LoVo (cell line): ENCODE measurements around the gene CALR3.
"Not testable (repeated sequence)": the region's sequence is repeated elsewhere in the genome, so short reads cannot be mapped to it uniquely, and the experiment has no call there.

Experiments used
- DNase-seq: peaks from one replicate; pipeline ENCODE4 v3.0.0-alpha.2; 2016; ENCODE audit warnings: low spot score

CALR3 gene, protein sequence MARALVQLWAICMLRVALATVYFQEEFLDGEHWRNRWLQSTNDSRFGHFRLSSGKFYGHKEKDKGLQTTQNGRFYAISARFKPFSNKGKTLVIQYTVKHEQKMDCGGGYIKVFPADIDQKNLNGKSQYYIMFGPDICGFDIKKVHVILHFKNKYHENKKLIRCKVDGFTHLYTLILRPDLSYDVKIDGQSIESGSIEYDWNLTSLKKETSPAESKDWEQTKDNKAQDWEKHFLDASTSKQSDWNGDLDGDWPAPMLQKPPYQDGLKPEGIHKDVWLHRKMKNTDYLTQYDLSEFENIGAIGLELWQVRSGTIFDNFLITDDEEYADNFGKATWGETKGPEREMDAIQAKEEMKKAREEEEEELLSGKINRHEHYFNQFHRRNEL

DNA sequence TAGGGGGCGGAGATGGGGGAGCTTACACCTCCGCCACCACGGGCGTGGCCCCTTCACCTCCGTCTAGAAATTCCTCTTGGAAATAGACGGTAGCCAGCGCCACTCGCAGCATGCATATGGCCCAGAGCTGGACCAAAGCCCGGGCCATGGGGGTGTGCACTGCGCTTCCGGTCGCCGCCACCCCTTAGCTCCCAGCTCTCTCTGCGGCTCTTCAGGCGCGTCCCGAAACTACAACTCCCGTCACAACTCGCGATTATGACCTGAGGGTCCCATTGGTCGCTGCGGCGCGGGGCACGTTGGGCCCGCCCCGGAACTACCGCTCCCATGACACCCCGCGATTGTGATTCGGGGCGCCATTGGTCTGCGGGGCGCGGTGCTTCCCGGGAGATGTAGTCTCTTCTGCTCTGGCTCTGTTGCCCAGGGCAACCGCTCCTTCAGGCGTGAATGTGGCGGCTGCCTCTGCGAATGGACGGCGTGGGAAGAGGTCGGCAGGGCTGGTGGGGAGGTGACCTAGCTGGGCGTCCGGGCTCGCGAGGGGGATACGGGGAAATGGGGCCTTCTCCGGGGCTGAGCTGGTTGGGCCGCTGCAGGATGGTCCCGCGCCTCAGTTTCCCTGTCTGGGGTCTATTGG lies at the start of gene CALR3, which contains the start of gene C19orf44:
Gene CALR3, minus strand, starts transcription at position 186 of the 631 bp plus-strand sequence. Its CDS starts 38 bp downstream, at position 148.
Gene C19orf44, plus strand, starts transcription at position 413 of the 631 bp plus-strand sequence. CDS start 4,399 bp downstream, outside the sequence.
- peak; percentile 99 for DNase-seq

DNA sequence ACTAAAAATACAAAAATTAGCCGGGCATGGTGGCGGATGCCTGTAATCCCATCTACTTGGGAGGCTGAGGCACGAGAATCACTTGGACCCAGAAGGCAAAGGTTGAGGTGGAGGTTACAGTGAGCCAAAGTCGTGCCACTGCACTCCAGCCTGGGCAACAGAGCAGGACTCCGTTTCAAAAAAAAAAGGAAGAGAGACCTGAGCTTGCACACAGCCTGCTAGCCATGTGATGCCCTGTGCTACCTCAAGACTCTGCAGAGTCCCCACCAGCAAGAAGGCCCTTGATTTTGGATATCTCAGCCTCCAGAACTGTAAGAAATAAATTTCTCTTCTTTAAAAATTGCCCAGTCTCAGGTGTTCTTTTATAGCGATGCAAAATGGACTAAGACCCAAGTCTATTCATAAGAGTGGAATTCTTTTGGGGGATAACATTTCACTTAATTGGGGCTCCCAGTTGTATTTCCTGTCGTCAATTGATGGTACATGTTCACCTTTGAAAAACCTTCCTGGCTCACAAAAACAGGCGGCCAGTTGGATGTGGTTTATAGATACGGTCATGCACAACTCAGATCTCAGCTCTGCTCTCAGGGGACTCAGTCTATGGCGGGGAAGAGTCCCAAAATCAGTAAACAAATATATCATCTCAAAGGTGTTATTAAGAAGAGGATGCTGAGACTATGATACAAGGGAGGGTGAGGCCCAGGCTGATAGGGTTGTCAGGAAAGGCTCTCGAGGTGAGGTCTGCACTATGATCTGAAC lies 48.7 kb upstream of the CALR3 start:
- no peak for DNase-seq

DNA sequence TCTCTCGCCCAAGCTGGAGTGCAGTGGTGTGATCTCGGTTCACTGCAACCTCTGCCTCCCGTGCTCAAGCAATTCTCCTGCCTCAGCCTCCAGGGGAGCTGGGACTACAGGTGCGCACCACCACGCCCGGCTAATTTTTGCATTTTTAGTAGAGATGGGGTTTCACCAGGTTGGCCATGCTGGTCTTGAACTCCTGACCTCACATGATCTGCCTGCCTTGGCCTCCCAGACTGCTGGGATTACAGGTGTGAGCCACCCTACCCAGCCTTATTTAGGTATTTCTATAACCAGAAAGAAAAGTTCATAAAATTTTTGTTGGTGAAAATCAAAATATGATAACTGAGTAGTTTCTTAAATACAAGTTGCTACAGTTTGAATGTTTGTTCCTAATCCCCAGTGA lies 47.8 kb upstream of the CALR3 start:
- not testable (repeated sequence) for DNase-seq

DNA sequence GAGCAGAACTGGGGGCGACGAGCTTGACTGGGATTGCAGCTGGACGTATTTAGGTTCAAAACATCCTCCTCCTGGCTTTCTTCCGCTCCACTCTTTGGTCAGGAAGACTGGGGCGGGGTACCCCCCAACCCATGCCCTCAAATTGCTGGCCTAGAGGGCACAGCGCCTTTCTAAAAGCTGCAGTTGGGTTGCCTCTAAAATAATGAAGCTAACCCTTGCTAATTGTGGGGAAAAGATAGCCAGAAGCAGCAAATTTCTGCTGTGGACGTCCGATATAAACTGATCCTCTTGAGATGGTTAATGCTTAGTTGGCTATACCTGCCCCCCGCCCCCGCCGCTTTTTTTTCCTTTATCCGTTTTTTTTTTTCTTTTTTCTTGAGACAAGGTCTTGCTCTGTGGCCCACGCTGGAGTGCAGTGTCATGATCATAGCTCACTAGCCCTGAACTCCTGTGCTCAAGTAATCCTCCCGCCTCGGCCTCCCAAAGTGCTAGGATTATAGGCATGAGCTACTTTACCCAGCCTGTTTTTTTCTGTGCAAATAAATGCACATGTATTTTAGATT lies 47.0 kb upstream of the CALR3 start:
- no peak for DNase-seq

DNA sequence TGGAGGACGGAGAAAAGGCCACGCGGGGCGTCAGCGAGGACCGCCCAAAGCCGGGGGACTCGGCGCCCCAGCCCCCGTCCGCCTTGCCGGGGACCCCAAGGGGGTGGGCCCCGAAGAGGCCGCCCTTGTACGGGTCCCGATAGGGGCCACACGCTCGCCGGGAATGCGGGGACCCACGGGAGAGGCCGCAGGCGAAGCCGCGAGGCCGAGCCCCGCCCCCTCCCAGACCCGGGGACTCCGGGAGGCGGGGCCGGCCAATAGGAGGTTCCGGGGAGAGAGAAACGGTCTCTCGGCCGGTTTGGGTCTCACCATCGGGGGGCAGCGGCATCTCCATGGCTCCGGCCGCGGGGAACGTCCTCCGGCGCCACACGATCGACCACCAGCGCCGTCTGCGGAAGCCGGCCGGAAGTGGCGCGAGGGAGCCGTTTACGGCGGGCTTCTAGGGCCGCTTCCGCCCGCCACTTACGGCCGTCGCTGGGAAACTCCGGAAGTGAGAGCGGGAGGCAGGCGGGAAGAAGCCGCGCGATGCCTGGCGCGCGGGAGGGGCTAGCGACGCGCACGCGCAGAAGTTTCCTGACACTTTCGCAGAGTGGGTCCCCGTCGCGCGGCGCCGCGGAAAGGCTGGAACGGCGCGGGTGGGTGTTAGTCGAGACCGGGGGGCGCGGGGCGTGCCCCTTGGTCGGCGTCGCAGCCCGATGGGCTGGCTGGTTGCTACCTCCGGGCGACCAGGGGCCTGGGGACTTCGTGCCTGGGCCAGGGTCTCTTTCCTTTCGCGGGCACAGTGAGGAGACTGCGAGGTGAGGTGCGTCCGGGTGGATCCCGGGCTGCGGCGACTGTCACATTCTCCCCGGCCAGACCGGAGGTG lies 46.3 kb upstream of the CALR3 start, which contains the start of gene CHERP:
Gene CHERP, minus strand, starts transcription at position 393 of the 865 bp plus-strand sequence. Its CDS starts 59 bp downstream, at position 334.
- peak; percentile 96 for DNase-seq

DNA sequence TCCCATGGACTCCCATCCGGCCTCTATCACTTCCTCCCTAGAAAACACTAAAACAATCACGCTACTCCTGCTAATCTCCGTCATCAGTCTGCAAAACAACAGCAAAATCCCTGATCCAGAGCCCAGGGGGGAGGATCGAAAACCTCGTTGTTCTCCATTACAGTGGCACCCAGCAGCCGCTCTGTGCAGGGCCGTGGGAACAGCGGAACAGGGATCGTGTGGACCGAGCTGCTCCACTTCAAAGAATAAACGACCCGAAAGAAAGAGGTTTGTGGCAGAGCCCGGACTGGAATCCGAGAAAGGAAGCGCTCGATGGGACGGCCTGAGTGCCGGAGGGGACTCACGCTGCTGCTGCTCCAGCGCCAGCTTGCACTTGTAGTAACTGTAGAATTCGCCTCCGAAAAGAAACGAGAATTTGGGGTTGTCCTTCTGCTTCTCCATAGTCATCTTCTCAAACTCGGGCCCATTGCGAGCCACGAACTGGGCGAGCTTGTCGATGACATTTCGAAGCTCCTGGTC lies 45.6 kb upstream of the CALR3 start:
- DNase-seq = no peak

DNA sequence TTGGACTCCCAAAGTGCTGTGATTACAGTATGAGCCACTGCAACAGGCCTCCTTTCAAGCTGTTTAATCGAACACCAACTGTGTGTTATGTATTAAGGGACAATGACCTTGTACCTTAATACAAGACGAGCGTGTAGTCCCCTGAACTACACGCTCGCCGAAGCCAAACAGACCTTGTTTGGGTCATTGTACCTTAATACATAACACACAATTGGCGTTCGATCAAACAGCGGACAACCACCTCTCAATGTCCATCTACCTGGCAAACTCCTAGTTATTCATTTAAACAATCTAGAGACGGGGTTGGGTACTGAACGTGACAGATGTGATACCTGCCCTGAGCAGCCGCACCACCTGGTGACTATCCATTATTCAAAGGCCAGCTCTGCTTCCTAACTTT lies 45.0 kb upstream of the CALR3 start:
- DNase-seq = no peak

DNA sequence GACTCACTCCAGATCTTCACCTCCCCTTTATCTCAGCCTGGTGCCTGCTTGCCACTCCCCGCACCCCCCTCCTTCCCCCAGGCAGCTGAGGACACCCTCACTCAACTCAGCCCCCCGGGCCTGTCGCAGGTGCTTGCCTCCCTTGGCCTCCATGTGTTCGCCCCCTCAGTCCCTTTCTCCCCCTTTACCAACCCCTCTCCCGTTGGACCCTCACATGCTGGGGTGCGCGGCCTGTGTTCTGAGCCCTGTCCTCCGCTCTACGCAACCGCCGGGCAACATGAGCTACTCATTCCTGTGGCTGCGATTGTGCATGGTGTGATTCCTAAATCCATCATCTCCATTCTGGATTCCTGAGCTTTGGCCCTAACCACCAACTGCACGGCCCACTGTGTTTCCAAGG lies 41.1 kb upstream of the CALR3 start:
- DNase-seq = no peak

DNA sequence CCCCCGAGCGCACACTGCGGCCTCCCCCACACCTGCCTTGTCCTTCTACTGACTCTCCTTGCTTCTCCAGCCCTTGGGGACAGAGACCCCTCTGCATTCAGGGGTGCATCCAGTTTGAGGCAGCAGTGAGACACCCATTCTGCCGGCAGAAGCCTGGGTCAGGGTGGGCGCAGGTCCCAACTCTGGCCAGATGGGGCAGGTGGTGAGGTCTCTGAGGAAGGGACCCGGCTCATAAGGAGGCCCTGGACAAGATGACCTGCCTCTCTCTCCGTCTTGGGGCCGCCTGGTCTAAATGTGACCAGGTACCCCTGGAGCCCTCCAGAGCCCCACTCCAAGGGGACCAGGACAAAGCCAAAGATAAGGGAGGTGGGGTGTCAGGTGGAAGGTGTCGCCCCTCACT lies 40.2 kb upstream of the CALR3 start:
- DNase-seq = no peak

DNA sequence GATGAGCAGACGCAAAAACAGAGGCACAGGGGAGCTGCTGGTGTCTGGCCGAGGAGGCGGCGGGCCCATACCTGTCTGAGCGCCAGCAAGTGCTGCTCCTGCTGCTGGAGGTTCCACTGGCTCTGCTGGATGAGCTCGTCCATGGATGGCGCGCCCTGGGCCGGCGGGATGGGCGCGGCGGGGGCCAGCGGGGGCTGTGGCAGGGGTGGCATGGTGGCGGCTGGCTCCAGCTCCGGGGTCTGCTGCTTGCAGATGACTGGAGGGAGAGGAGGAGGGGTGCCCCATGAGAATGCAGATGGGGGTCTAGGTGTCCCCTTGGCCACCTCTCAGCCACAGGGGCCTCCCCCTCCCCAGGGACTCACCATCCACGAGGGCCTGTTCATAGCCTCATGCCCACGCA lies 39.4 kb upstream of the CALR3 start:
- no peak for DNase-seq

DNA sequence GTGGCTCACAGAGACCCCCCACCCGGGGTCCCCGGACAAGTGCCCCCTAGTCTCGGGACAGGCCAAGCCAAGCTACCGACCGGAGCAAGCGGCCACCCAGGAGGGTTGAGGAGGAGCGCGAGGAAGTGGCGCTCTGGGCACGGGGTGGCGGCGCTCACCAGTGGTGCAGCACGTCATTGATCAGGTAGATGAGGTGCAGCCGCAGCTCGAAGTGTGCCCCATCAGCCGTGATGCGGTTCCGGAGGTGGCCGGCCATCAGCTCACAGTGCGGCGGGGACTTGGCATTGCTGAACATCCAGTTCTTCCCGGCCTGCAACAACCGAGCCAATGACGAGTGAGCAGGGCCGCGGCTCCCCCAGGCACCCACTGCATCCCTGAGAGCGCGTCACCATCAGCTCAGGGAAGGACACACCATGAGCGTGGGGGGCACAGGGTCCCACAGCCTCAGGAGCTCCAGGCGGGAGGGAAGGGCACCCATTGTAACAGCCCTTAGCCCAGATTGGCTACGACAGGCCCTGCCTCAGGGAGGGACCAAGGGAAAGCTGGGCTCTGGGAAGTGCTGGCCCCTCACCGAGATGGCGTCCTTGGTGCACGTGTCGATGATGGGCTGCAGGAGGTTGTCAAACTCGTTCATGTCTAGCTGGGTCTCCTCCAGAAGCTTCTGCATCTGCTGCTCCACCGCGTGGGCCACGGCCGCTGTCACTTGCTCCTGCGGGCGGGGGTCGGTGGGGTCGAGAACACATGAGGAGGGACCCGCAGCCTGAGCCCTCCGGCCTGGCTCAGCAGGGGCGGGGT lies 36.7 kb upstream of the CALR3 start:
- DNase-seq = no peak

DNA sequence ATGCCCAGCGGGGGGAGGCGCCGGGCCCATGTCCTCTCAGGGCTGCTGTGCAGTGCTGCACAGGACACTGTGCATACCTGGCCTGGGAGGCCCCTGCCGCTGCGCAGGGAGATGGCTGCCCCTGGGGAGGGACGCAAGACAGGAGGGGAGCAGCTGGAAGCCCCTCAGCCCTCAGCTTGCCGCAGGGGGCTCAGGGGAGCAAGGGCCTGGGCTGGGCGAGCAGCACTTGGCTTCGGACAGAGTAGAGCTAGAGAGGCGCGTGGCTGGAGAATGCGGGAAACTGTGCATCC lies 35.4 kb upstream of the CALR3 start:
- DNase-seq = no peak

DNA sequence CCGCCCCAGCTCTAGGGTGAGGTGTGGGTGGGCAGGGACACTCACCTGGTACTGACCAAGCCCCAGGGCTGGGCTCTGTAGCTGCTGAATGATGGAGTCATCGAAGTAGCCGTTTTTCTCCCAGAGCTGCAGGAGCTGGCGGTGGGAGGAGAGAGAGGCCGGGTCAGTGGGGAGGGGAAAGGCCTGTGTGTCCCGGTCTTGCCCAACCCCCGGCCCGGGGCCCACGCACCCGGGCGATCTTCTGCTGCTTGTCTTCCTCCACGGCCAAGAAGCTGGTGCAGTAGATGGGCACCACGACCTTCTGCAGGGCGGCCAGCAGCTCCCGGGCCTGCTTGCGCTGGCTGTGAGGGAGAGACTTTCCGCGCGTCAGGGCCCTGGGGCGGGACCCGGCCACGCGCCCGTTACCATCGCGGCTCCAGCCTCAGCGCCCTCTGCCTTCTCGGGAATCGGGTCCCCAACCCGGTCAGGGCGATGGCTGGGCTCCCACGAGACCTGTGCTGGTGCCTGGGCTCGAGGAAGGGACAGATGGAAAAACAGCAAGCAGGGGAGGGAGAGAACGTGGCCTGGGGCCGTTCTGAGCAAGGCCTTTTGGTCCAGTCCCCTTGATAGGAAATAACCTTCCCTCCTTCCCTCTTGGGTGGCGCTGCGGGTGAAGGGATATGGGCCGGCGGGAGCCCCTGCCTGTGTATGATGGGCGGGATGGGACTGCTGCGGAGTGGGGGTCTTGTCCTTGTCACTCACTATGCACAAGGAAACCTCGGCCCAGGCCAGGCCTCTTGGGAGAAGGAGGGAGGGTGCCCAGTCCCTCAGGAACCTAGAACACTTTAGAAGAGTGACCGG lies 34.8 kb upstream of the CALR3 start:
- no peak for DNase-seq

DNA sequence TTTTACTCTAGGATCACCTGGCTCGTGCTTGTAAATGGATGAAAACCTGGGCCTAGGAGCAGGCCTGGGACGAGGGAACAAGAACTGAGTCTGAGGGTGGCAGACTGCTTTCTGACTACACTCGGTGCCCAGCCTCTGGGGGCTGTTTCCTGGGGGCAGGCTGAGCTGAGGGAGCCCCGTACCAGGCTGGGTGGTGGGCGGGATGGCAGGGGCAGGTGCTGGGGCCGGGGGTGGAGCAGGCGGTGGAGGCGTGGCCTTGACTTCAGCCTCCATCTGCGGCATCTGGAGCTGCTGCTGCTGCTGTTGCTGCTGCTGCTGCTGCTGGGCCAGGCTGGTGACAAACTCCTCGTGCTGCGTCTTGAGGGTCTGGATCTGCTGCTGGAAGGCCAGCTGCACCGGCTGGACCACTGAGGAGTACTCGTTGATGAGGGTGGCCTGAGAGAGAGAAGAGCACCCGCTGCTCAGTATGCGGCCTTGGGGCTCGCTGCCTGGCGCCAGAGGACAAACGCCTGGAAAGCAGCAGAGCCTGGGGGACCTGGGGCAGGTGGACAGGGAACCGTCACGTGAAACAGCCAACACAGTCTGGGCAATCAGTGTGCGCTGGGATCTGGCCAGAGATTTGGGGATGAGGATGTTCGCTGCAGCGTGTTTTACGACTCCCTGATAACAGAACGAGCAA lies 33.6 kb upstream of the CALR3 start:
- DNase-seq = no peak

DNA sequence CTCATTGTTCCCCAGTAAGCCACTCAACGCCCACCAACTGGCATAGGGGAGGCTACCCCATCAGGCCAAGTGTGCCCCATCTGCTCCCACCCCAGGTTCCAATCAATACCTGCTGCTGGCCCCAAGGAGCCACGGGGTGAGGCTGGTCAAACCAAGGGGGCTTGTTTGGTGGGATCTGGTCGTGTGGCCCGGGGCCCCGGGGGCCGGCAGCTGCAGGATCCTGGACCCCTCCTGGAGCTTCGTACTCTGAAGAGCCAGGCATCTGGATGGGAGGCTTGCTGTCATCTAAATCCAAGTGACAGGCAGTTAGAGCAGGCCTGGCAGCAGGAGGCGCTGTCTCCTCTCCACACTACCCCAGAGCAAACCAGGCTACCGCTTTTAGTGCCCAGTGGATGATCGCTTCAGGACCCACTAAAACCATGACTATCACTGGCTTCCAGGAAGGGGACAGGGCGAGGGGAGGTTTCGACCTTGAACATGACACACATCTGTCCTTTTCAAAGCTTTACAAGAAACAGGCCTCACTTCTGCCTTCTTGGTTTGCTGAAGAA lies 32.1 kb upstream of the CALR3 start:
- no peak for DNase-seq

DNA sequence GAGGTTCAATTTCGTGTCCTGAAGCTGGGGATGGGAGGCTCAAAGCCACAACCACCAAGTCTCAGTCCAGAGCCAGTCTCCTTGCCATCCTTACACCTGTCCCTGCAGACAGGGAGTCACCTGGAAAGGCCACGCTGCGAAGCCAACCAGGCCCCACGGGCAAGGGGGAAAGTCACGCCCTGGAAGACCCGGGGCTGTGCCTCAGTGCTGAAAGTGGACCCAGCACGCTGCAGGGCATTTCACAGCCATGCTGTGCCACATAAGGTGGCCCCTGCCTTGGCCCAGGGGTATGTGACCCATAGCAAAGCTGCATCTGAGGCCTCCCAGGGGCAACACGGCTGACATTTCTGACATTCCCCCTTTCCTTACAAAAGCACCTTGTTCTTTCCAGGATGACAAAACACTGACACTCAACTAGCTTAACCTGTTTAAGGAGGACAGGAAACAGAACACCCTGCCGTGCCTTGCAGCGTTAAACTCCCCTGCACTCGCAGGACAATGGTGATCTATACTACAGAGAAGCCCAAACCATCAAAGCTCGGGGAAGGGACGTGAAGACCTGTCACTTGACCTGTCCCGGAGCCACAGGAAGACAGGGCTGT lies 31.5 kb upstream of the CALR3 start:
- DNase-seq = no peak

DNA sequence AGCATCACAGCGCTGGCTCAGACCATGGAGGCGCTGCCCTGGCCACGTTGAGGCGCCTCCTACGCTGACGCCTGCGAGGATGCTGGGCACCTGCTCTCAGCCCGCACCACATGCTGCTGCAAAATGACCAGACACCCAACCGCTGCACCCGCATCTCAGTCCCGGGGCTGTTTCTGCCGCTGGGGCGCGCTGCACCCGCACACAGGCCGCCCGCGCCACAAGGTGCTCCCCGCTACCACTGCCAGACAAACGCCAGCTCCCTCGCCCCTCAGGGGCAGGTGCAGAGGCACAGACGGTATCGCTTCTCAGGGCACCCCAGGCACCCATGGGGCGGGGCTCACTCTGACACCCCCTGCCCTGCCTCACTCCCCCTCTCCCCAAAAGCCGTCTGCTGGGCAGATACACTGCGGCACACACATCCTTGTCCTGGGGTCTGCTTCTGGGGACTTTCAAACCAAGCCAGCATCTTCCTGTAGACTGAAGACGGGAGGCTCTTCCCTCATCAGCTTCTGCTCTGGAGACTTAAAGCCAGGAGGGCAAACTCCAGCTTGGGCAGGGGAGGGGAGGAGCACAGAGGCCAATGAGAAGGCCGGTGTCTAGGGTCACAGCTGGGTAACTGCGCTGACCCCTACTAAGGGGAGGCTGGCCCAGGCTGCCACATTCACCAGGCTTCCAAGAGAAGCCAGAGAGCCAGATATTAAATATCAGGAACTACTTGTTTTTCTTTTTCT lies 29.9 kb upstream of the CALR3 start:
- no peak for DNase-seq
